22Rv1 (cell line): ENCODE results near the gene C1orf53.

Experiments
- H3K27ac ChIP-seq: fragments of 450-650 bp; 2 replicates; pipeline ENCODE4 v1.5.1; 2017
- ZFX ChIP-seq: fragments of 450-650 bp; IDR thresholded peaks from 2 replicates; pipeline ENCODE4 v1.6.1; 2017; ENCODE audit warnings: antibody characterized with exemption, borderline replicate concordance
- TF ChIP-seq, protein P1 (sequence below): fragments of 450-650 bp; IDR thresholded peaks from 2 replicates; pipeline ENCODE4 v1.5.1; 2017; ENCODE audit warnings: mild to moderate bottlenecking

The C1orf53 gene

DNA sequence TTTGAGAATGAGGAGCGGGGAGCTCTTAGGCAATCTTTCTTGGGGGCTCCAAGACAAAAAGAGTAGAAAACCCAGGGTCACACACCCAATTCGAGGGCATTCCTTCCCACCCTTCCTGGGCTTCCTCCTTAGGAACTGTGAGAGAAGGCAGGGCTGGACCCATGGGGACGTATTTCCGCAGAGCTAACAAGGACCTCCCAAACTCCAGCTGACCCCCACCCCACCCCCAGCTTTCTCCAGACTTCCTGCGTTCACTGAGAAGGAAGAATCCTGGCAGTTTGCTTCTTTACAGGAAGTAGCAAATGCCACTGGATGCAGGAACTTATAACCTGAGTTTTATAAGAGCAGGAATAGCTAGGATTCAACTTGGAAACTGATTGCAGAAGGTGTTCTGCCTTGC is 12.1 kb downstream of the C1orf53 start:
- TF ChIP-seq, protein P1, sequence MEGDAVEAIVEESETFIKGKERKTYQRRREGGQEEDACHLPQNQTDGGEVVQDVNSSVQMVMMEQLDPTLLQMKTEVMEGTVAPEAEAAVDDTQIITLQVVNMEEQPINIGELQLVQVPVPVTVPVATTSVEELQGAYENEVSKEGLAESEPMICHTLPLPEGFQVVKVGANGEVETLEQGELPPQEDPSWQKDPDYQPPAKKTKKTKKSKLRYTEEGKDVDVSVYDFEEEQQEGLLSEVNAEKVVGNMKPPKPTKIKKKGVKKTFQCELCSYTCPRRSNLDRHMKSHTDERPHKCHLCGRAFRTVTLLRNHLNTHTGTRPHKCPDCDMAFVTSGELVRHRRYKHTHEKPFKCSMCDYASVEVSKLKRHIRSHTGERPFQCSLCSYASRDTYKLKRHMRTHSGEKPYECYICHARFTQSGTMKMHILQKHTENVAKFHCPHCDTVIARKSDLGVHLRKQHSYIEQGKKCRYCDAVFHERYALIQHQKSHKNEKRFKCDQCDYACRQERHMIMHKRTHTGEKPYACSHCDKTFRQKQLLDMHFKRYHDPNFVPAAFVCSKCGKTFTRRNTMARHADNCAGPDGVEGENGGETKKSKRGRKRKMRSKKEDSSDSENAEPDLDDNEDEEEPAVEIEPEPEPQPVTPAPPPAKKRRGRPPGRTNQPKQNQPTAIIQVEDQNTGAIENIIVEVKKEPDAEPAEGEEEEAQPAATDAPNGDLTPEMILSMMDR, result no peak
- no peak for TF ChIP-seq ZFX
- H3K27ac ChIP-seq, result no peak overlapping the region

DNA sequence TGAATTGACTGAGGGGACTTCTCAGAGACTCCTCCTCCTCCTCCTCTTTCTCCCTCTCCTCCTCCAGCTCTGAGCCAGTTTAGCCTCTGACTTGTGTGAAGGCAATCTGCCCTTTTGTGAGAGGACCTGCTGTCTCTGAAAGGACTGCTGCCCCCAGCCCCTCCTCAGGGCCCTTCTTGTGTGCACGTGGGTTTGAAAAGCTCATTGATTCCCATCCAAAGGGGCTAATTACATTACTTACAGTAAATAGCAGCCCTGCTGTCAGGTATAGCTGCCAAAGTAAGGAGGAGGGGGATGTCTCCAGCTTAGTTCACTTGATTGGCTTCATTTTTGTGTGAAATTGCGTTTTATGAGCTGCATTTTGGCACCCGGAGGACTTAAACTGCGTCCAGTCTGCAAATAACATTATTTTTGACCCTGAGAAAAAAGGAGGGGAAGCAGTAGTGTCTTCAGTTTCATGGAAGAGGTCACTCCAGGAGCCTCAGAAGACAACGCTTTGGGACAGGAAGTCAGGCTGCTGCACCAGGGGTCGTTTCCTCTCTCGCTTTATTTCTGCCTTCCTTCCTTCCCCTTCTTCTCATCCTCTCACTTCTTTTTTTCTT is 12.9 kb downstream of the C1orf53 start:
- peak overlapping the region; percentile 80 for H3K27ac ChIP-seq
- no peak for TF ChIP-seq ZFX
- TF ChIP-seq, protein P1, result no peak

DNA sequence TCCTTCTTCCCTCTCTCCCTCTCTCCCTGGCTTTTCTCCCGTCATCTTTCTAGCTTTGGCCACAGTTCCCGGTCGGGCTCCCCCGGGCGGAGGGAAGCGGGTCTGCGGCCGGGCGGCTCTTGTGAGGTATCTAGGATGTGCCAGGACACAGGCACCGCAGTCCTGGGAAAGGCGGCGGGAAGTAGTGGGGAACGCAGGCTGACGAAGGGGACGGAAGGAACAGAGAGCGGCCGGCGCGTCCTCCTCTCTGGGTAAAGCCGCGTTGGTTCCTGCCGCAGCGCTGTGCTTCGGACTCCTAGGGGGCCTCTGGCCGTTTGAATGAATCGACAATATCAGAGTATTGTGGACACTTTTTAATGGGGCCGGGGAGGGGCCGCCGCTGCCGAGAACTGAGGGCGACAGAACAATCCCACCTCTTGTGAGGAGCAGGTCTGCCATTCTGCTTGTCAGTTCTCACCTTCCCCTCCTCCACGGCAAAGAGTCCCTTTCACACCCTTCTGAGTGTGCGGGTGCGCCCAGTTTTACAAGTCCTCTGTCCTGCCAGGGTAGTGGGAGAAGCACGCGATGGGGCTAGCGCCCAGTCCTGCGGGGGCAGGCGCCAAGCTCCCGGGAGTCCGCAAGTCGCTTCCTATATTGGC is 13.6 kb downstream of the C1orf53 start:
- TF ChIP-seq, protein P1, result peak; percentile 94
- TF ChIP-seq ZFX, result no peak
- H3K27ac ChIP-seq, result peak overlapping the region; percentile 80

DNA sequence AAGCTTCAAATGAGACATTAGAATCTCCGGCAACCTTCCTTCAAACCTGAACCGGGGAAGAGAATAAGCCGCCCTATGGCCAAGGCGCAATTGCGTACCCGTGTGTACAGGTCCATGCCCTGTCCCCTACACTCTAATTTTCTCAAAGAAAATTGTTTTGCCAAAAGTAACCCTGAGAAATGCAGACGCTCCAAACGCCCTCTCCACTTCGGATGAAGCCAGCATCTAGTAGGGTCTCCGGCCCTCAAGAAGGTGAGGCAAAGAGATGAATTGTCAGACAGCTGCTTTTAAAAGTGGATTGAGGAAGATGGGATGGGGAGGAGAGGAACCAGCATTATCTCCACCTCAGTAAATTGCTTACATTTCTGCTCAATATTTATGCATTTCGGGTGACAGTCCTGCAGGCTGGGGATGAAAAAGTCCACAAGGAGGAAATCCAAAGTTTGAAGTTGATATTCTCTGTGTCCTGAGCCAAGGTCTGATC is 14.1 kb downstream of the C1orf53 start:
- TF ChIP-seq ZFX, result no peak
- TF ChIP-seq, protein P1, result no peak
- peak overlapping the region; percentile 80 for H3K27ac ChIP-seq

DNA sequence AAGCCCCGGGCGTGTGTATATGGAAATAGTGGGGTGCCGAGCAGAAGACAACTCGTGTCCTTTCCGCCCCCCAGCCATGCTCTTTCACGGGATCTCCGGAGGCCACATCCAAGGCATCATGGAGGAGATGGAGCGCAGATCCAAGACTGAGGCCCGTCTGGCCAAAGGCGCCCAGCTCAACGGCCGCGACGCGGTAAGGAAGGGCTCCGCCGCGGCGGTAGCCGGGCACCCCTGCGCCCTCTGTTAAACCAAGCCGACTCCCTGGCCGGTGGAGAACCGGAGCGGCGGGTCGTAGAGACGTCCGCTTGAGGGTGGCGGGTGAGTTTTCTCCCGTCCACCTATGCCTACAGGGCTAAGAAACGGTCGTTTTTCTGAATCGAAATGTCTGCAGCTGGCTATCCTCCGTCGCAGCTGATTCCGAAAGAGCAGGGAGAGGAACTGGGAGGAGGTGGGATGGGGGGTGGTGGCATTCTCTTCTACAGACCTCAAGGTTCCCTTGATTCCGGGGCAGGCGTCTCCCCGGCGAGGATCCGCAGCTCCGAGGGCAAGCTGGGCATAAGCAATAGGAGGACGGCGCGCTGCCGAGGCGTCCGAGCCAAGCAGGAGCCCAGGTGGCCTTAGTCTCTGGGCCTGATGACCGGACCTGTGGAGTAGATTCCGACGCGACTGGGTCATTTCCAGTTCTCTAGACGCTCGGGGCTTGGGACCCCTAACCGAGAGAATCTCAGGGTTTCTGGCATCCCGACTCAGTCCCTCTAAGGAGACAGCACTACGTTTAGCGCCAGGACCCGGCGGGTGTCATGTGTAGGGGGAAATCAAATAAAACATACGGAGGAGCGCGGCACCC is 15.6 kb downstream of the C1orf53 start:
- H3K27ac ChIP-seq, result peak overlapping the region; percentile 80
- TF ChIP-seq ZFX, result no peak
- TF ChIP-seq, protein P1, result no peak

DNA sequence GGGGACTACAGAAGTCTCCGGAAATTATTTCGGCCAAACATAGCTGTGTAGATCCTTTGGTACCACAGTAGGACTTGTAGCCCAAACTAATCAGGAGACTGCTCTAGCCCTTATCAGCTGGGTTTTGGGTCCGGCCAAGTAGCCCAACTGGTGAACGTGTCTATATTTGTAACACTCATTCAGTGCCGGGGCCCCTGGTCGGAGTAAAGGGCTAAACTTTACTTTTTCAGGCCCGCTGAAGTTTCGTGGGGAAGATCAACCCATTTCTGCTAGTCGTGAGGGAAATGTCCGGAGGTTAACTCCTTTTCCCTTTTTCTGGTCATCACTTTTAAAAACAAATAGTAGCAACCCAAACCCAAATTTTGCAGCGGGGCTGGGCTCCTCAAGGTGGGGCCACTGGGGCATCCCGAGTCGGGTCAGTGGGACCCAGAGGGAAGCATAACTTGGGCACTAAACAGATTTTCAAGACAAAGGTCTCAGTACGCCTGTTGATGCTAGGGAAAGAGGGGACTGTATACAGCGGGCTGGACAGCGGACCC is 16.4 kb downstream of the C1orf53 start:
- no peak overlapping the region for H3K27ac ChIP-seq
- TF ChIP-seq, protein P1, result no peak
- TF ChIP-seq ZFX, result no peak
